Stimulated activated CD8-positive, alpha-beta memory T cell treated with anti-CD3 and anti-CD28 coated beads, Interleukin-7, amount 100 ng/mL, for 24 hours (primary cell): Measurements from ENCODE around the gene ZDHHC14.
"Not testable (repeated sequence)": the region's sequence is repeated elsewhere in the genome, so short reads cannot be mapped to it uniquely, and the experiment has no call there.

Experiments used
- DNase-seq: peaks from one replicate; pipeline ENCODE4 v3.0.0-alpha.2; 2020; ENCODE audit warnings: low read depth

The ZDHHC14 gene

GRCh38 chr6:157467339-157467738, 86.3 kb downstream of the ZDHHC14 start:
- DNase-seq = not testable (repeated sequence)

- no peak for DNase-seq
These were observed 87.1 kb downstream of the ZDHHC14 start for GRCh38 chr6:157468054-157468453.

GRCh38 chr6:157468574-157468973, 87.6 kb downstream of the ZDHHC14 start:
- no peak for DNase-seq

GRCh38 chr6:157469378-157469777, 88.4 kb downstream of the ZDHHC14 start:
- no peak for DNase-seq

- DNase-seq = no peak
These were observed 90.2 kb downstream of the ZDHHC14 start for GRCh38 chr6:157471077-157471686.

GRCh38 chr6:157471895-157472686, 91.1 kb downstream of the ZDHHC14 start:
- DNase-seq = no peak

- no peak for DNase-seq
These were observed 95.8 kb downstream of the ZDHHC14 start for GRCh38 chr6:157476797-157477196.

GRCh38 chr6:157478926-157479325, 97.9 kb downstream of the ZDHHC14 start:
- no peak for DNase-seq

GRCh38 chr6:157479464-157480303, 98.7 kb downstream of the ZDHHC14 start:
- DNase-seq = no peak

- DNase-seq = no peak
These were observed 100.3 kb downstream of the ZDHHC14 start for GRCh38 chr6:157481189-157481864.

GRCh38 chr6:157481865-157482249, 100.9 kb downstream of the ZDHHC14 start:
- no peak for DNase-seq

GRCh38 chr6:157483770-157484169, 102.8 kb downstream of the ZDHHC14 start:
- no peak for DNase-seq

- DNase-seq = no peak
These were observed 103.2 kb downstream of the ZDHHC14 start for GRCh38 chr6:157484181-157484580.

- no peak for DNase-seq
These were observed 105.6 kb downstream of the ZDHHC14 start for GRCh38 chr6:157486572-157486971.

- no peak for DNase-seq
These were observed 106.3 kb downstream of the ZDHHC14 start for GRCh38 chr6:157487110-157487773.

- DNase-seq = no peak
These were observed 107.1 kb downstream of the ZDHHC14 start for GRCh38 chr6:157488058-157488457.

GRCh38 chr6:157488716-157489118, 107.7 kb downstream of the ZDHHC14 start:
- DNase-seq = no peak

- DNase-seq = no peak
These were observed 109.8 kb downstream of the ZDHHC14 start for GRCh38 chr6:157490611-157491269.

- DNase-seq = no peak
These were observed 110.7 kb downstream of the ZDHHC14 start for GRCh38 chr6:157491571-157492232.

- DNase-seq = no peak
These were observed 111.3 kb downstream of the ZDHHC14 start for GRCh38 chr6:157492249-157492648.

- DNase-seq = no peak
These were observed 111.8 kb downstream of the ZDHHC14 start for GRCh38 chr6:157492741-157493140.
